Activated CD4-positive, alpha-beta T cell treated with anti-CD3 and anti-CD28 coated beads, Interleukin-10, Interleukin-2, amounts not matched to agents 100 ng/mL and 50 ng/mL, durations not matched to agents 16 hours and 8 hours (primary cell): ENCODE data around the gene RASSF7.
A peak's percentile ranks its signal among the peaks of the same experiment; 100 is the strongest.

ENCODE experiments used
- DNase-seq: peaks from one replicate; pipeline ENCODE4 v3.0.0-alpha.2; 2020

The RASSF7 gene

GRCh38 chr11:611001-611996 is 50.5 kb downstream of the RASSF7 start:
- no peak for DNase-seq

- peak; percentile 29 for DNase-seq
These were observed 51.6 kb downstream of the RASSF7 start for GRCh38 chr11:612201-612960.

GRCh38 chr11:612961-613300 is 52.2 kb downstream of the RASSF7 start:
- DNase-seq = no peak

GRCh38 chr11:613369-613968 is 52.7 kb downstream of the RASSF7 start:
- DNase-seq = peak; percentile 83
